ENCODE data around the gene ADAM12. TPM values are rescaled to one million over a fixed set of nuclear protein-coding genes. Genes with fewer than 3 reads are reported as not detected.

Gene ADAM12
- total RNA-seq, 1 experiment from 2014 or later, result 0.24 TPM

- H2BK120ac ChIP-seq (ENCODE audit: low read depth, low read length, poor library complexity, severe bottlenecking), result no peak overlapping the region
- Mint-ChIP-seq H3K4me3 (no peak overlapping the region), H3K36me3 (ENCODE audit: insufficient read depth in 1 of 3, low read depth in 3 of 3) (no peaks in the 10 kb centered on the region), H3K9me3 (no peaks in the 10 kb centered on the region), H3K4me1 (peaks cover 0 to under 1% of the 10 kb centered on the region in 2 experiments; a peak in 1 of 4 replicates), H3K27me3 (ENCODE audit: low read depth) (no peaks in the 10 kb centered on the region), H3K27ac (no peak overlapping the region)
- no peak for TF ChIP-seq CTCF (conservative IDR thresholded peaks at IDR 0.05)
- H3K4me2 ChIP-seq (ENCODE audit: insufficient read depth, insufficient read length, low read length), result no peak overlapping the region
- H3K79me1 ChIP-seq (ENCODE audit: insufficient read depth, low read depth, low read length, poor library complexity, severe bottlenecking), result no peaks in the 10 kb centered on the region
- no peak overlapping the region for H2BK5ac ChIP-seq (ENCODE audit: insufficient read length, low read length)
- H3T11ph ChIP-seq (ENCODE audit: low read length), result no peak overlapping the region
- H2BK15ac ChIP-seq (ENCODE audit: low read depth, low read length), result no peak overlapping the region
- WGBS (ENCODE audit: extremely low coverage, insufficient read length, low lambda C conversion rate), result no CpG with 5 or more reads among the region's 8 CpGs
- no peak overlapping the region for H4K5ac ChIP-seq (ENCODE audit: insufficient read length, low read depth, low read length)
- H3K4me1 ChIP-seq (ENCODE audit: insufficient read depth, low read length), result no peaks in the 10 kb centered on the region
- H3K79me2 ChIP-seq (ENCODE audit: insufficient read depth, low read length), result no peaks in the 10 kb centered on the region
- H3K14ac ChIP-seq (ENCODE audit: insufficient read depth, low read length), result no peak overlapping the region
- no peak overlapping the region for H3K27ac ChIP-seq (ENCODE audit: insufficient read length, low read depth, low read length)
- no peak overlapping the region for H3K4ac ChIP-seq (ENCODE audit: low read depth, low read length)
- DNase-seq, result no peak
- H3K23ac ChIP-seq (ENCODE audit: insufficient read length, low read depth, low read length), result no peak overlapping the region
- no peaks in the 10 kb centered on the region for H4K20me1 ChIP-seq (ENCODE audit: control insufficient read depth, insufficient read depth, insufficient read length)
- no peak overlapping the region for H4K8ac ChIP-seq (replicated peaks; ENCODE audit: insufficient read length, low read depth, low read length)
- no peak overlapping the region for H2AK5ac ChIP-seq (ENCODE audit: insufficient read length, low read length)
- H2BK12ac ChIP-seq (ENCODE audit: insufficient read length, low read depth, low read length), result no peak overlapping the region
- no peak overlapping the region for H3K9ac ChIP-seq (ENCODE audit: extremely low read depth, insufficient read length, low read length)
- H3K56ac ChIP-seq (ENCODE audit: insufficient read length, low read depth, low read length), result no peak overlapping the region
- H3K9me3 ChIP-seq (ENCODE audit: control insufficient read depth, low read depth, low read length), result no peaks in the 10 kb centered on the region
- no peak overlapping the region for H2AFZ ChIP-seq (ENCODE audit: low read length)
- H3K23me2 ChIP-seq (ENCODE audit: insufficient read length, low read depth, low read length, poor library complexity, severe bottlenecking), result no peaks in the 10 kb centered on the region
- no peak overlapping the region for H3K18ac ChIP-seq (ENCODE audit: insufficient read length, low read depth, low read length)
- H2BK20ac ChIP-seq (ENCODE audit: low read depth, low read length, poor library complexity, severe bottlenecking), result no peak overlapping the region
- H3K27me3 ChIP-seq (ENCODE audit: insufficient read depth, low read length), result no peaks in the 10 kb centered on the region
- no peak overlapping the region for H4K91ac ChIP-seq (ENCODE audit: insufficient read length, low read depth, low read length)
Observed at GRCh38 chr10:126004752-126005151, 383.5 kb downstream of the ADAM12 start.

Measured in H9 (cell line).